ENCODE data around the gene HOOK2. TPM values are rescaled to one million over a fixed set of nuclear protein-coding genes. Genes with fewer than 3 reads are reported as not detected.
"Not testable (repeated sequence)": the region's sequence is repeated elsewhere in the genome, so short reads cannot be mapped to it uniquely, and the experiment has no call there.

Gene HOOK2
- total RNA-seq, 1 experiment from 2014 or later: 96.3 TPM

GRCh38 chr19:12799742-12800465 lies 24.6 kb upstream of the HOOK2 start:
- POLR2A ChIA-PET: interaction anchor here (1.0 to 1.8 kb wide), 4 partner anchors 8 to 63 kb away, joined by 3 to 5 read pairs (median 4); partner anchors contain the start of genes GET3 and JUNB

GRCh38 chr19:12797607-12798006 lies 22.3 kb upstream of the HOOK2 start:
- H3K9me2 ChIP-seq (ENCODE audit: insufficient read depth); H3K27ac ChIP-seq (ENCODE audit: low read depth, low read length); ATAC-seq; H3K9me3 ChIP-seq (ENCODE audit: control insufficient read depth in 1 of 2, insufficient read depth in 1 of 2, low read depth in 1 of 2, low read length in 2 of 2); H3K27me3 ChIP-seq (ENCODE audit: insufficient read depth, low read length); H3K4me3 ChIP-seq (replicated peaks in 1 of 2; ENCODE audit: low read depth in 1 of 2, low read length in 2 of 2); H3K4me2 ChIP-seq (ENCODE audit: low read length); H2AFZ ChIP-seq (ENCODE audit: low read depth, low read length, poor library complexity, severe bottlenecking); H4K20me1 ChIP-seq (ENCODE audit: insufficient read depth); DNase-seq (ENCODE audit: low read depth, low spot score); BruUV-seq (replicated peaks); H3K9ac ChIP-seq (ENCODE audit: low read length): not testable (repeated sequence)
- ChIA-PET RAD21 (ENCODE audit: low non-redundant PET in 1 of 2, low total read pairs in 2 of 2, uncharacterized antibody in 2 of 2, unreplicated experiment in 2 of 2) (interaction anchor here (1.8 to 3.4 kb wide), 3 partner anchors 20 to 31 kb away, joined by 5 to 15 read pairs (median 12); no protein-coding TSS in a partner anchor), CTCF (interaction anchor here (0.6 to 6.4 kb wide), 6 partner anchors 8 to 348 kb away, joined by 3 to 123 read pairs (median 4); partner anchors contain the start of gene RNASEH2A), POLR2A (interaction anchor here (0.7 kb wide), 1 partner anchor 20 kb away, joined by 3 read pairs; no protein-coding TSS in a partner anchor)
- Histone ChIP-seq H3K79me2 (ENCODE audit: insufficient read depth, low read length) (peaks cover 31% of the 10 kb centered on the region), H3K4me1 (ENCODE audit: control insufficient read depth in 1 of 2, insufficient read depth in 2 of 2, low read length in 2 of 2) (peaks cover 32 to 66% of the 10 kb centered on the region in 2 experiments), H3K36me3 (ENCODE audit: control insufficient read depth in 1 of 2, insufficient read depth in 2 of 2, low read length in 2 of 2) (peaks cover 4 to 19% of the 10 kb centered on the region in 2 experiments; a peak in 3 of 4 replicates)
- intact Hi-C loops (cut with micrococcal nuclease): loop anchor here (2.0 kb wide), 1 partner anchor 121 kb away; no protein-coding TSS in a partner anchor

More at GRCh38 chr19:12799742-12800465, 24.6 kb upstream of the HOOK2 start:
- Histone ChIP-seq H3K9me3 (ENCODE audit: control insufficient read depth in 1 of 2, insufficient read depth in 1 of 2, low read depth in 1 of 2, low read length in 2 of 2) (no peaks in the 10 kb centered on the region), H3K9ac (ENCODE audit: low read length) (peak overlapping the region; percentile 94; the same call in 1 of the 2 replicates), H3K79me2 (ENCODE audit: insufficient read depth, low read length) (peaks cover 25% of the 10 kb centered on the region), H3K27me3 (ENCODE audit: insufficient read depth, low read length) (no peaks in the 10 kb centered on the region), H4K20me1 (ENCODE audit: insufficient read depth) (no peaks in the 10 kb centered on the region), H3K4me3 (replicated peaks in 1 of 2; ENCODE audit: low read depth in 1 of 2, low read length in 2 of 2) (peak overlapping the region; percentile 93 to 97), H3K4me2 (ENCODE audit: low read length) (peak overlapping the region; percentile 100), H3K36me3 (ENCODE audit: control insufficient read depth in 1 of 2, insufficient read depth in 2 of 2, low read length in 2 of 2) (peaks cover 4 to 19% of the 10 kb centered on the region in 2 experiments; a peak in 3 of 4 replicates), H3K9me2 (ENCODE audit: insufficient read depth) (no peaks in the 10 kb centered on the region), H2AFZ (ENCODE audit: low read depth, low read length, poor library complexity, severe bottlenecking) (no peak overlapping the region), H3K27ac (ENCODE audit: low read depth, low read length) (peak overlapping the region; percentile 86; the same call in 1 of the 2 replicates), H3K4me1 (ENCODE audit: control insufficient read depth in 1 of 2, insufficient read depth in 2 of 2, low read length in 2 of 2) (peaks cover 23 to 46% of the 10 kb centered on the region in 2 experiments)
- no peak for DNase-seq (ENCODE audit: low read depth, low spot score)
- no peak for ATAC-seq
- RAD21 ChIA-PET (ENCODE audit: low non-redundant PET in 1 of 2, low total read pairs in 2 of 2, uncharacterized antibody in 2 of 2, unreplicated experiment in 2 of 2): no interaction called here
- CTCF ChIA-PET: interaction anchor here (0.9 to 6.4 kb wide), 2 partner anchors 23 to 40 kb away, joined by 3 to 87 read pairs; no protein-coding TSS in a partner anchor
- no TSS peak for BruUV-seq (replicated peaks)
- no peak for TF ChIP-seq POLR2AphosphoS5 (IDR thresholded peaks at IDR 0.05; ENCODE audit: low read depth, low read length)
- no peak for TF ChIP-seq SRF (IDR thresholded peaks at IDR 0.05; ENCODE audit: low read depth)
- TF ChIP-seq EZH2phosphoT487 (IDR thresholded peaks at IDR 0.05; ENCODE audit: borderline replicate concordance): no peak
- TF ChIP-seq EGR1 (IDR thresholded peaks at IDR 0.05; ENCODE audit: low read depth): no peak
- no peak for TF ChIP-seq JUND (IDR thresholded peaks at IDR 0.05)
- no peak for TF ChIP-seq ATF3 (IDR thresholded peaks at IDR 0.05)
- no peak for TF ChIP-seq RAD21 (IDR thresholded peaks at IDR 0.05; ENCODE audit: low read depth)
- no peak for TF ChIP-seq POLR2A (IDR thresholded peaks at IDR 0.05; ENCODE audit: borderline replicate concordance, extremely low read depth, insufficient read depth, insufficient read length)
- intact Hi-C loops (cut with micrococcal nuclease): loop anchor here (5.0 kb wide), 1 partner anchor 37 kb away; the partner anchor contains the start of gene MAST1

Data from HCT116 (cell line).